ENCODE measurements around the gene ZNF74.

GRCh38 chr22:20444325-20444724 is 50.4 kb downstream of the ZNF74 start:
- TF ChIP-seq CTCF (IDR thresholded peaks at IDR 0.05), result no peak
- no peak for TF ChIP-seq POLR2A (IDR thresholded peaks at IDR 0.05)
